T-cell (primary cell): ENCODE measurements around the gene PPM1L. TPM values are rescaled to one million over a fixed set of nuclear protein-coding genes. Genes with fewer than 3 reads are reported as not detected.

ENCODE experiments used
- ATAC-seq, 4 experiments: fragments of 200-7000 bp in 3 of 4; fragments of 150-1000 bp in 1 of 4; cut with Tn5 transposase; replicated peaks in 1 of 4; 1 replicate in 3 of 4; 2 replicates in 1 of 4; pipeline ENCODE4 v1.10.0; 2021; ENCODE audit warnings: moderate library complexity in 3 of 4, mild to moderate bottlenecking in 2 of 4, moderate number of reproducible peaks in 1 of 4
- CTCF ChIA-PET, 2 donors: fragments of 300-600 bp; sonication (Branson Sonifier 250); formaldehyde crosslinking; loops; one replicate each; lab custom pipeline; 2022; ENCODE audit warnings: antibody characterized with exemption in 2 of 2; lab: Charles Lee
- POLR2A ChIA-PET, 2 donors: fragments of 300-600 bp; sonication (Branson Sonifier 250); formaldehyde crosslinking; loops; one replicate each; lab custom pipeline; 2022; ENCODE audit warnings: antibody characterized with exemption in 2 of 2; lab: Charles Lee
- DNase-seq, 35 experiments: peaks; one replicate each; pipeline versions ENCODE4 v3.0.0 to v3.0.0-alpha.2; 2013 to 2023
- H3K27ac ChIP-seq: one replicate; pipeline ENCODE4 v1.5.1; 2013; ENCODE audit warnings: low read length
- H3K27me3 ChIP-seq, 2 experiments: replicated peaks in 1 of 2; 1 replicate in 1 of 2; 2 replicates in 1 of 2; pipeline versions ENCODE4 v1.6.1 to v1.7.0; 2013; ENCODE audit warnings: low read length in 1 of 2, mixed read lengths in 1 of 2; ENCODE audit not compliant: control insufficient read depth in 2 of 2, insufficient read depth in 2 of 2; ENCODE audit errors: extremely low read depth in 1 of 2
- H3K36me3 ChIP-seq, 2 donors: 1 replicate in 1 of 2; 2 replicates in 1 of 2; pipeline versions ENCODE4 v1.6.1 to v1.7.0; 2013; ENCODE audit warnings: low read length in 1 of 2; ENCODE audit not compliant: control insufficient read depth in 2 of 2, insufficient read depth in 1 of 2; ENCODE audit errors: extremely low read depth in 1 of 2
- H3K4me1 ChIP-seq, 2 experiments: 1 replicate in 1 of 2; 2 replicates in 1 of 2; pipeline versions ENCODE4 v1.6.1 to v1.7.0; 2013; ENCODE audit warnings: low read length in 2 of 2, mixed read lengths in 1 of 2; ENCODE audit not compliant: insufficient read depth in 2 of 2, control insufficient read depth in 1 of 2; ENCODE audit errors: extremely low read depth in 1 of 2
- H3K4me3 ChIP-seq, 2 donors: 1 replicate in 1 of 2; 2 replicates in 1 of 2; pipeline versions ENCODE4 v1.5.1 to v1.7.0; 2013; ENCODE audit warnings: mild to moderate bottlenecking in 2 of 2, low read length in 1 of 2, moderate library complexity in 1 of 2; ENCODE audit not compliant: control insufficient read depth in 1 of 2; ENCODE audit errors: extremely low read depth in 1 of 2
- H3K9me3 ChIP-seq: 2 replicates; pipeline ENCODE4 v1.7.0; 2013
- H3K27ac Mint-ChIP-seq, 2 donors: one replicate each; pipeline ENCODE4 v1.8.0; 2020 to 2021; ENCODE audit warnings: mild to moderate bottlenecking in 2 of 2, mixed read lengths in 2 of 2
- H3K27me3 Mint-ChIP-seq, 2 donors: one replicate each; pipeline ENCODE4 v1.8.0; 2021 to 2022; ENCODE audit warnings: mixed read lengths in 2 of 2
- H3K36me3 Mint-ChIP-seq: one replicate; pipeline ENCODE4 v1.8.0; 2021; ENCODE audit warnings: mixed read lengths
- H3K4me1 Mint-ChIP-seq, 3 donors: one replicate each; pipeline ENCODE4 v1.8.0; 2020 to 2022; ENCODE audit warnings: mixed read lengths in 3 of 3, mild to moderate bottlenecking in 1 of 3
- H3K4me3 Mint-ChIP-seq, 3 donors: one replicate each; pipeline ENCODE4 v1.8.0; 2020 to 2022; ENCODE audit warnings: mild to moderate bottlenecking in 3 of 3, mixed read lengths in 3 of 3, moderate library complexity in 3 of 3
- H3K9me3 Mint-ChIP-seq, 3 donors: one replicate each; pipeline ENCODE4 v1.8.0; 2020 to 2022; ENCODE audit warnings: mixed read lengths in 3 of 3
- WGBS: methylation state at CpG from one replicate; pipeline ENCODE4 v1.1.5; 2013; ENCODE audit warnings: missing lambda C conversion rate; ENCODE audit not compliant: insufficient coverage; 5-methylcytosine and 5-hydroxymethylcytosine counted together
- total RNA-seq, 35 experiments: library from RNA in 6 of 35; stranded (reverse) in 6 of 35; fragments of 120-200 nt in 1 of 35; gene quantifications; one replicate each; pipeline versions ENCODE4 v1.2.1 to v1.2.4 and lab custom pipeline; 2013 to 2026

The PPM1L gene
- total RNA-seq, 5 donors from 2014 or later (not counting 1 experiment from before 2014, with no cell fraction given), result 4.8 to 6.4 (median 5.7) TPM

- no peaks in the 10 kb centered on the region for H3K36me3 Mint-ChIP-seq
- no peak overlapping the region for H3K27ac Mint-ChIP-seq
- H3K9me3 Mint-ChIP-seq, result no peaks in the 10 kb centered on the region
- Histone ChIP-seq H3K9me3 (no peaks in the 10 kb centered on the region), H3K36me3 (no peaks in the 10 kb centered on the region), H3K27me3 (no peaks in the 10 kb centered on the region), H3K4me1 (no peaks in the 10 kb centered on the region), H3K27ac (no peak overlapping the region), H3K4me3 (no peak overlapping the region)
- ATAC-seq (no peak), DNase-seq (no peak)
- WGBS, result no CpG with 5 or more reads among the region's 1 CpG
- no peaks in the 10 kb centered on the region for H3K4me1 Mint-ChIP-seq
- ChIA-PET POLR2A (no interaction called here), CTCF (no interaction called here)
- no peak overlapping the region for H3K4me3 Mint-ChIP-seq
- no peaks in the 10 kb centered on the region for H3K27me3 Mint-ChIP-seq
Measured at GRCh38 chr3:160811237-160811548, 55.2 kb downstream of the PPM1L start.

GRCh38 chr3:160812304-160812703, 56.3 kb downstream of the PPM1L start:
- ChIA-PET POLR2A (no interaction called here), CTCF (no interaction called here)
- Mint-ChIP-seq H3K4me3 (no peak overlapping the region), H3K9me3 (no peaks in the 10 kb centered on the region), H3K36me3 (no peaks in the 10 kb centered on the region), H3K27ac (no peak overlapping the region), H3K4me1 (no peaks in the 10 kb centered on the region), H3K27me3 (no peaks in the 10 kb centered on the region)
- Histone ChIP-seq H3K27ac (no peak overlapping the region), H3K27me3 (no peaks in the 10 kb centered on the region), H3K4me3 (no peak overlapping the region), H3K4me1 (no peaks in the 10 kb centered on the region), H3K36me3 (no peaks in the 10 kb centered on the region), H3K9me3 (no peaks in the 10 kb centered on the region)
- DNase-seq (no peak), ATAC-seq (no peak)
- WGBS, result 24% methylated on average over 3 of the region's 3 CpGs

- ATAC-seq, result no peak
- no peaks in the 10 kb centered on the region for H3K27me3 Mint-ChIP-seq
Measured at GRCh38 chr3:160815280-160815679, 59.2 kb downstream of the PPM1L start.

GRCh38 chr3:160820022-160820421, 64.0 kb downstream of the PPM1L start:
- Histone ChIP-seq H3K4me1 (no peaks in the 10 kb centered on the region), H3K27ac (no peak overlapping the region), H3K27me3 (no peaks in the 10 kb centered on the region), H3K4me3 (no peak overlapping the region), H3K9me3 (no peaks in the 10 kb centered on the region), H3K36me3 (no peaks in the 10 kb centered on the region)
- WGBS, result 83% methylated on average over 1 of the region's 1 CpG
- Mint-ChIP-seq H3K4me3 (no peak overlapping the region), H3K27me3 (no peaks in the 10 kb centered on the region), H3K9me3 (no peaks in the 10 kb centered on the region), H3K27ac (no peak overlapping the region), H3K36me3 (no peaks in the 10 kb centered on the region), H3K4me1 (no peaks in the 10 kb centered on the region)
- ATAC-seq, result no peak
- no peak for DNase-seq
- POLR2A ChIA-PET, result no interaction called here
- CTCF ChIA-PET, result no interaction called here

More at GRCh38 chr3:160815280-160815679, 59.2 kb downstream of the PPM1L start:
- no peaks in the 10 kb centered on the region for H3K36me3 ChIP-seq
- Mint-ChIP-seq H3K36me3 (no peaks in the 10 kb centered on the region), H3K9me3 (no peaks in the 10 kb centered on the region), H3K4me3 (no peak overlapping the region), H3K4me1 (no peaks in the 10 kb centered on the region), H3K27ac (no peak overlapping the region)
- no peak overlapping the region for H3K4me3 ChIP-seq
- no peaks in the 10 kb centered on the region for H3K27me3 ChIP-seq
- no peak for DNase-seq
- no peak overlapping the region for H3K27ac ChIP-seq
- no peaks in the 10 kb centered on the region for H3K9me3 ChIP-seq
- WGBS, result no CpG with 5 or more reads among the region's 1 CpG
- ChIA-PET POLR2A (no interaction called here), CTCF (no interaction called here)
- no peaks in the 10 kb centered on the region for H3K4me1 ChIP-seq

GRCh38 chr3:160820430-160820829, 64.4 kb downstream of the PPM1L start:
- no peak for DNase-seq
- POLR2A ChIA-PET, result no interaction called here
- CTCF ChIA-PET, result no interaction called here

GRCh38 chr3:160822936-160823335, 66.9 kb downstream of the PPM1L start:
- H3K36me3 ChIP-seq, result no peaks in the 10 kb centered on the region
- Mint-ChIP-seq H3K27me3 (peaks cover 0 to 3% of the 10 kb centered on the region in 2 donors), H3K36me3 (no peaks in the 10 kb centered on the region), H3K4me3 (no peak overlapping the region), H3K9me3 (no peaks in the 10 kb centered on the region), H3K27ac (no peak overlapping the region), H3K4me1 (no peaks in the 10 kb centered on the region)
- no peaks in the 10 kb centered on the region for H3K4me1 ChIP-seq
- H3K27ac ChIP-seq, result no peak overlapping the region
- no peak overlapping the region for H3K4me3 ChIP-seq
- DNase-seq (no peak), ATAC-seq (no peak)
- ChIA-PET POLR2A (interaction anchor here in 1 of 2 donors (0.7 kb wide), 1 partner anchor 739 kb away, joined by 4 read pairs; no protein-coding TSS in a partner anchor), CTCF (no interaction called here)
- no peaks in the 10 kb centered on the region for H3K27me3 ChIP-seq
- H3K9me3 ChIP-seq, result no peaks in the 10 kb centered on the region

More at GRCh38 chr3:160820430-160820829, 64.4 kb downstream of the PPM1L start:
- WGBS, result no CpG with 5 or more reads among the region's 1 CpG
- H3K36me3 ChIP-seq, result no peaks in the 10 kb centered on the region
- no peaks in the 10 kb centered on the region for H3K4me1 ChIP-seq
- no peak overlapping the region for H3K4me3 ChIP-seq
- Mint-ChIP-seq H3K9me3 (no peaks in the 10 kb centered on the region), H3K4me3 (no peak overlapping the region), H3K4me1 (no peaks in the 10 kb centered on the region), H3K27me3 (no peaks in the 10 kb centered on the region), H3K27ac (no peak overlapping the region), H3K36me3 (no peaks in the 10 kb centered on the region)
- H3K27ac ChIP-seq, result no peak overlapping the region
- H3K27me3 ChIP-seq, result no peaks in the 10 kb centered on the region
- ATAC-seq, result no peak
- H3K9me3 ChIP-seq, result no peaks in the 10 kb centered on the region

- POLR2A ChIA-PET, result no interaction called here
- no CpG with 5 or more reads among the region's 3 CpGs for WGBS
- no peak overlapping the region for H3K27ac Mint-ChIP-seq
Measured at GRCh38 chr3:160825311-160825800, 69.3 kb downstream of the PPM1L start.

More at GRCh38 chr3:160825311-160825800, 69.3 kb downstream of the PPM1L start:
- no peaks in the 10 kb centered on the region for H3K4me1 ChIP-seq
- CTCF ChIA-PET, result interaction anchor here in 1 of 2 donors (0.6 kb wide), 1 partner anchor 112 kb away, joined by 3 read pairs; no protein-coding TSS in a partner anchor
- ATAC-seq, result no peak
- H3K4me3 ChIP-seq, result no peak overlapping the region
- no peak for DNase-seq
- H3K4me1 Mint-ChIP-seq, result no peaks in the 10 kb centered on the region
- peaks cover 0 to 3% of the 10 kb centered on the region in 2 donors for H3K27me3 Mint-ChIP-seq
- no peaks in the 10 kb centered on the region for H3K9me3 ChIP-seq
- H3K27ac ChIP-seq, result no peak overlapping the region
- H3K27me3 ChIP-seq, result no peaks in the 10 kb centered on the region
- H3K36me3 Mint-ChIP-seq, result no peaks in the 10 kb centered on the region
- no peaks in the 10 kb centered on the region for H3K36me3 ChIP-seq
- H3K4me3 Mint-ChIP-seq, result no peak overlapping the region
- no peaks in the 10 kb centered on the region for H3K9me3 Mint-ChIP-seq
